PFSK-1 (cell line): ENCODE data around the gene SLC46A1.

ENCODE experiments used
- FOXP2 ChIP-seq: optimal IDR thresholded peaks from 2 replicates; pipeline ENCODE3; 2011; ENCODE audit warnings: borderline replicate concordance, control low read depth, inconsistent platforms; ENCODE audit not compliant: insufficient read depth; ENCODE audit errors: extremely low read length, extremely low read depth
- POLR2AphosphoS5 ChIP-seq: IDR thresholded peaks from 2 replicates; pipeline ENCODE4 v1.6.1; 2012; ENCODE audit warnings: low read depth, mild to moderate bottlenecking, control low read depth, low read length, moderate library complexity
- SIN3A ChIP-seq: IDR thresholded peaks from 2 replicates; pipeline ENCODE4 v1.6.1; 2012; ENCODE audit warnings: mild to moderate bottlenecking, low read length, moderate library complexity, borderline replicate concordance; ENCODE audit not compliant: insufficient read depth
- TAF1 ChIP-seq: IDR thresholded peaks from 2 replicates; pipeline ENCODE4 v1.6.1; 2012; ENCODE audit warnings: low read length, control low read depth, borderline replicate concordance; ENCODE audit not compliant: insufficient read depth
- TF ChIP-seq, protein P1 (sequence below), 2 experiments: IDR thresholded peaks; 2 replicates each; pipeline versions ENCODE4 v1.6.1 to v1.8.0; 2011 to 2012; ENCODE audit warnings: low read depth in 2 of 2, low read length in 2 of 2, control low read depth in 1 of 2, inconsistent platforms in 1 of 2, mild to moderate bottlenecking in 1 of 2, moderate library complexity in 1 of 2; ENCODE audit not compliant: insufficient read depth in 1 of 2

SLC46A1 gene

DNA sequence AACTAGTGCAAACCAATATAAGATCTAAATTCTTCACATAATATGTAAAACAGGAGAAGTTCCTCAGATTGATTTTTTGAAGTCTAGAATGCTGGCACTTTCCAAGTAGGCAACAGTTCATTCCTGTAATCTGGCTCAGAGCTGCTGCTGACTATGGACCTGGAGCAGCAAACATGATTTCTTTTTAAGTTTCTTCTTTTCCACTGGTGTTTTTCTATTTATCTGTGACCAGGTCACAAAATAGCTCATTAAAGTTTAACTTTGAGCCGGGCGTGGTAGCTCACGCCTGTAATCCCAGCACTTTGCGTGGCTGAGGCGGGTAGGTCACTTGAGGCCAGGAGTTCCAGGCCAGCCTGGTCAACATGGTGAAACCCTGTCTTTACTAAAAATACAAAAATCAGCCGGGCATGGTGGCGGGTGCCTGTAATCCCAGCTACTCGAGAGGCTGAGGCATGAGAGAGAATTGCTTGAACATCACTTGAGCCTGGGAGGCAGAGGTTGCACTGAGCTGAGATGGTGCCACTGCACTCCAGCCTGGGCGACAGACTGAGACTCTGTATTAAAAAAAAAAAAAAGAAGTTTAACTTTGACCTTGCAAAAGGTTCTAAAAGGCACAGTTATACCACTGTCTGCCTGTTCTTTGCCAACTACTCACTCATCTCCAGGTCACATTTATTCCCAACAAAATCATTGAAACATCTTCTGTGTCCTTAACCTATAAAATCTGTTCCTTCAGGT is 38.1 kb upstream of the SLC46A1 start:
- TF ChIP-seq FOXP2 = no peak

DNA sequence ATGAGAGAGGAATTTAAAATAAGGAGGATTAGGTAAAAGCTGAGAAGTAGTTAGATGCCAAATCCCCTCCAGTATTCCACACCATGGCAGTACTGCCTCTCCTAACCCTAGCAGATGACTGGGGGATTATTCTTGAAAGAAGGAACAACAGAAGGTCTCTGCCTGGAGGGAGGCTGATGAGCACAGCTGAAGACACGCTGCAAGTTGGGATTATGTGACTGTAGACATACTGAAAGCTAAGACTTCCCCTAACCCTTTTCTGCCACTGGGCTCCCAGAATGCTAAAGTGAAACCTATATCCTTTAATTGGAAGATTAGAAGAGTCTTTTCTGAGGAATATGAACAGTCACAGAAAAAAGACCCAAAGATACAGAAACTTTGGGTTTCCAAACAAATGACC is 27.7 kb upstream of the SLC46A1 start:
- no peak for TF ChIP-seq SIN3A
- TF ChIP-seq POLR2AphosphoS5 = no peak
- no peak for TF ChIP-seq FOXP2
- no peak for TF ChIP-seq TAF1
- TF ChIP-seq, protein P1, sequence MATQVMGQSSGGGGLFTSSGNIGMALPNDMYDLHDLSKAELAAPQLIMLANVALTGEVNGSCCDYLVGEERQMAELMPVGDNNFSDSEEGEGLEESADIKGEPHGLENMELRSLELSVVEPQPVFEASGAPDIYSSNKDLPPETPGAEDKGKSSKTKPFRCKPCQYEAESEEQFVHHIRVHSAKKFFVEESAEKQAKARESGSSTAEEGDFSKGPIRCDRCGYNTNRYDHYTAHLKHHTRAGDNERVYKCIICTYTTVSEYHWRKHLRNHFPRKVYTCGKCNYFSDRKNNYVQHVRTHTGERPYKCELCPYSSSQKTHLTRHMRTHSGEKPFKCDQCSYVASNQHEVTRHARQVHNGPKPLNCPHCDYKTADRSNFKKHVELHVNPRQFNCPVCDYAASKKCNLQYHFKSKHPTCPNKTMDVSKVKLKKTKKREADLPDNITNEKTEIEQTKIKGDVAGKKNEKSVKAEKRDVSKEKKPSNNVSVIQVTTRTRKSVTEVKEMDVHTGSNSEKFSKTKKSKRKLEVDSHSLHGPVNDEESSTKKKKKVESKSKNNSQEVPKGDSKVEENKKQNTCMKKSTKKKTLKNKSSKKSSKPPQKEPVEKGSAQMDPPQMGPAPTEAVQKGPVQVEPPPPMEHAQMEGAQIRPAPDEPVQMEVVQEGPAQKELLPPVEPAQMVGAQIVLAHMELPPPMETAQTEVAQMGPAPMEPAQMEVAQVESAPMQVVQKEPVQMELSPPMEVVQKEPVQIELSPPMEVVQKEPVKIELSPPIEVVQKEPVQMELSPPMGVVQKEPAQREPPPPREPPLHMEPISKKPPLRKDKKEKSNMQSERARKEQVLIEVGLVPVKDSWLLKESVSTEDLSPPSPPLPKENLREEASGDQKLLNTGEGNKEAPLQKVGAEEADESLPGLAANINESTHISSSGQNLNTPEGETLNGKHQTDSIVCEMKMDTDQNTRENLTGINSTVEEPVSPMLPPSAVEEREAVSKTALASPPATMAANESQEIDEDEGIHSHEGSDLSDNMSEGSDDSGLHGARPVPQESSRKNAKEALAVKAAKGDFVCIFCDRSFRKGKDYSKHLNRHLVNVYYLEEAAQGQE (IDR thresholded peaks at IDR 0.05; ENCODE audit: insufficient read depth in 1 of 2, low read depth in 2 of 2, low read length in 2 of 2) = no peak

DNA sequence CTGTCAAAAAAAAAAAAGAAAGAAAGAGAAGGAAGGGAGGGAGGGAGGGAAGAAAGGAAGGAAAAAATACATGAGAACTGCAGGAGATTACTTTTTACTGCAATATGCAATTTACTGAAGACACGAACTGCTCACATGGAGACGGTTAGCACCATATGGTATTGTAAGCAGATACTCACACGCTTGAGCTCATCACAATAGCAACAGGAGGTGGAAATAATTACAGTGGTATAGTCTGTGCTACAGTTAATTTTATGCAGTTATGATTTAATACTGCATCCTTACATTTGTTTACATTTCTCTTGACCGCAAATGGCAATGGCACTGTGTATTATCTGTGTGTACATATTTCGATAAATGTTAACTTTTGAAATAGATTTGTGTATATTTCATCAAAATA is 21.4 kb upstream of the SLC46A1 start:
- TF ChIP-seq TAF1 (no peak), FOXP2 (no peak), SIN3A (no peak)
- TF ChIP-seq, protein P1 (IDR thresholded peaks at IDR 0.05; ENCODE audit: insufficient read depth in 1 of 2, low read depth in 2 of 2, low read length in 2 of 2) = no peak

DNA sequence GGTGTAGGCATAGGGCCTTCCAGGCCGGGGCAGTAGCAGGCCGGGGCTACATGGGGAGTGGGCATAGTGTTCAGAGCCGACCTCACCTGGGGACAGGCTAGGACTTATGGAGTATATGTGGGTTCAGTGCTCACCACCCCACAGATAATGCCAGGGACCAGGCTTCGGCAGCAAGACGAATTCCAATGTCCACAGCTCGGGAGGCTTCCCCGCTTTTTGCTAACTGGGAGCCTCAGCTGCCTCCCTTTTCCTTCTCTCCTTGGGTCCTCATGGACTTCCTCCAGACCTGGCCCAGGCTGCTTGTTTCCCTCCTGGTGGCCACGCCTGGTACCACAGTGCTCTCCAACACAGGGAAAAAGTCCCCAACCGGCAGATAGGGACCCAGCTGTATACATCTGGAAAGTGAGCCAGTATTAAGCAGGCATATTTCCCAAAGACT is 20.1 kb upstream of the SLC46A1 start:
- TF ChIP-seq, protein P1 (IDR thresholded peaks at IDR 0.05; ENCODE audit: insufficient read depth in 1 of 2, low read depth in 2 of 2, low read length in 2 of 2) = no peak
- TF ChIP-seq FOXP2 = no peak
- TF ChIP-seq TAF1 = no peak
- TF ChIP-seq POLR2AphosphoS5 = no peak
- TF ChIP-seq SIN3A = no peak

DNA sequence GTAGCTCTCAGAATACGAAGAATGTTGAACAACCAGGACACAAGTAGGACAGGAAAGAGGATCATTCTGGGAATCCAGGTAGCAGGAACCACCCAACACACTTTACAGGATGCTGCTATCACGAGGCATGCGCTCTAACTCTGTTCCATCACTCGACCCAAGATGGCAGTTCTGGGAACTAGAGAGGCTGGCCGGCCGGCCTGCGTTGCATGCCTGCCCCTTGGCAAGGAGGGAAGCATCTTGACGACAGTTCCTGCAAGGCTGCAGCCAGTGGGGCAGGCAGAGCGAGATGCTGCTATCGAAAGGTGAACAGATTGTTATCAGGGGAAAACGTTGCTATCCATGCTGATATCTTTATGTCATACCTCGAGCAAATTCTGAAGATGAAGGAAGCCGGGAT is 19.2 kb upstream of the SLC46A1 start:
- TF ChIP-seq POLR2AphosphoS5 (no peak), SIN3A (no peak), TAF1 (no peak), FOXP2 (no peak)
- TF ChIP-seq, protein P1 (IDR thresholded peaks at IDR 0.05; ENCODE audit: insufficient read depth in 1 of 2, low read depth in 2 of 2, low read length in 2 of 2) = no peak
